Ascending aorta (tissue), 2 donors: ENCODE data around the gene GPSM1. TPM values are rescaled to one million over a fixed set of nuclear protein-coding genes. Genes with fewer than 3 reads are reported as not detected.

Source experiments
- DNase-seq, 2 donors: peaks; one replicate each; pipeline ENCODE4 v3.0.0-alpha.2; 2019; ENCODE audit warnings: low spot score in 2 of 2
- H3K27ac ChIP-seq, 2 donors: fragments of 200-600 bp; sonication (generic); one replicate each; pipeline ENCODE4 v1.5.1; 2016 to 2017; ENCODE audit warnings: mild to moderate bottlenecking in 1 of 2
- H3K27me3 ChIP-seq: fragments of 200-600 bp; sonication (generic); one replicate; pipeline ENCODE4 v1.5.1; 2017
- H3K36me3 ChIP-seq, 2 donors: fragments of 200-600 bp; sonication (generic); one replicate each; pipeline ENCODE4 v1.5.1; 2016
- H3K4me1 ChIP-seq, 2 donors: fragments of 200-600 bp; sonication (generic); one replicate each; pipeline ENCODE4 v1.5.1; 2016 to 2017; ENCODE audit warnings: mild to moderate bottlenecking in 1 of 2
- H3K4me3 ChIP-seq, 2 donors: fragments of 200-600 bp; sonication (generic); one replicate each; pipeline ENCODE4 v1.5.1; 2016 to 2017; ENCODE audit warnings: mild to moderate bottlenecking in 1 of 2
- H3K9me3 ChIP-seq, 2 donors: fragments of 200-600 bp; sonication (generic); one replicate each; pipeline ENCODE4 v1.5.1; 2016
- CTCF ChIP-seq, 3 experiments: fragments of 200-600 bp in 2 of 3; fragments of 450-650 bp in 1 of 3; sonication (generic) in 2 of 3; IDR thresholded peaks; one replicate each; pipeline ENCODE4 v1.5.1; 2016 to 2019; ENCODE audit warnings: antibody characterized with exemption in 3 of 3, mild to moderate bottlenecking in 1 of 3, moderate library complexity in 1 of 3
- intact Hi-C: fragments of 100-400 bp; cut with DNase I; formaldehyde crosslinking; loops from one replicate; pipeline ENCODE4 v1.15.1; 2023
- total RNA-seq: library from RNA; depleted of rRNA; stranded (reverse); fragments of >200 nt; gene quantifications from one replicate; pipeline ENCODE4 v1.1.0, GENCODE V29; 2016

The GPSM1 gene
- total RNA-seq, 1 donor from 2014 or later = 85.1 TPM

GRCh38 chr9:136376457-136376856 is 49.1 kb downstream of the GPSM1 start:
- H3K36me3 ChIP-seq = peaks cover 18 to 33% of the 10 kb centered on the region in 2 donors

GRCh38 chr9:136377341-136378169 is 50.2 kb downstream of the GPSM1 start:
- no peak for DNase-seq
- no peaks in the 10 kb centered on the region for H3K4me1 ChIP-seq
- TF ChIP-seq CTCF (IDR thresholded peaks at IDR 0.05) = no peak
- intact Hi-C loops = no loop called here
- H3K4me3 ChIP-seq = no peak overlapping the region
- H3K9me3 ChIP-seq = no peaks in the 10 kb centered on the region
- peaks cover 29 to 44% of the 10 kb centered on the region in 2 donors for H3K36me3 ChIP-seq
- H3K27me3 ChIP-seq = no peaks in the 10 kb centered on the region
- H3K27ac ChIP-seq = no peak overlapping the region

More at GRCh38 chr9:136376457-136376856, 49.1 kb downstream of the GPSM1 start:
- no peak for DNase-seq
- no peak for TF ChIP-seq CTCF (IDR thresholded peaks at IDR 0.05)
- Histone ChIP-seq H3K4me3 (no peak overlapping the region), H3K27ac (no peak overlapping the region), H3K4me1 (no peaks in the 10 kb centered on the region), H3K27me3 (no peaks in the 10 kb centered on the region), H3K9me3 (no peaks in the 10 kb centered on the region)
- intact Hi-C loops = no loop called here

GRCh38 chr9:136378170-136379002 is 51.0 kb downstream of the GPSM1 start:
- no peaks in the 10 kb centered on the region for H3K4me1 ChIP-seq
- H3K27me3 ChIP-seq = no peaks in the 10 kb centered on the region
- no peaks in the 10 kb centered on the region for H3K9me3 ChIP-seq
- intact Hi-C loops = no loop called here
- no peak for DNase-seq
- no peak overlapping the region for H3K27ac ChIP-seq
- TF ChIP-seq CTCF (IDR thresholded peaks at IDR 0.05) = no peak
- H3K36me3 ChIP-seq = peaks cover 37 to 52% of the 10 kb centered on the region in 2 donors
- no peak overlapping the region for H3K4me3 ChIP-seq

GRCh38 chr9:136379003-136379287 is 51.6 kb downstream of the GPSM1 start:
- intact Hi-C loops = no loop called here
- no peak for TF ChIP-seq CTCF (IDR thresholded peaks at IDR 0.05)
- no peak overlapping the region for H3K4me3 ChIP-seq
- H3K36me3 ChIP-seq = peaks cover 41 to 58% of the 10 kb centered on the region in 2 donors
- H3K27me3 ChIP-seq = no peaks in the 10 kb centered on the region
- no peak for DNase-seq
- H3K27ac ChIP-seq = no peak overlapping the region
- no peaks in the 10 kb centered on the region for H3K9me3 ChIP-seq
- H3K4me1 ChIP-seq = no peaks in the 10 kb centered on the region

- no peak overlapping the region for H3K4me3 ChIP-seq
- no peaks in the 10 kb centered on the region for H3K27me3 ChIP-seq
- H3K36me3 ChIP-seq = peaks cover 41 to 63% of the 10 kb centered on the region in 2 donors
- no peaks in the 10 kb centered on the region for H3K4me1 ChIP-seq
- intact Hi-C loops = no loop called here
- DNase-seq = no peak
- no peaks in the 10 kb centered on the region for H3K9me3 ChIP-seq
- no peak overlapping the region for H3K27ac ChIP-seq
- TF ChIP-seq CTCF (IDR thresholded peaks at IDR 0.05) = no peak
Observed at GRCh38 chr9:136379401-136379800, 52.1 kb downstream of the GPSM1 start.
